GM23338 (cell line): ENCODE data around the gene VSX1. TPM values are rescaled to one million over a fixed set of nuclear protein-coding genes. Genes with fewer than 3 reads are reported as not detected.

Source experiments
- ATAC-seq: fragments of 200-7000 bp; cut with Tn5 transposase; 3 replicates; pipeline ENCODE4 v1.9.1; 2020
- DNase-seq: peaks from one replicate; pipeline ENCODE4 v3.0.0-alpha.2; 2015; ENCODE audit warnings: low spot score
- H2AFZ ChIP-seq: fragments of 200-600 bp; sonication (generic); 2 replicates; pipeline ENCODE4 v1.8.0; 2016; ENCODE audit warnings: antibody characterized with exemption, mild to moderate bottlenecking, moderate library complexity
- H3F3A ChIP-seq: fragments of 200-600 bp; sonication (generic); replicated peaks from 2 replicates; pipeline ENCODE4 v1.8.0; 2017; ENCODE audit warnings: antibody characterized with exemption, mixed run types, low read depth
- H3K27ac ChIP-seq: fragments of 200-600 bp; sonication (generic); 2 replicates; pipeline ENCODE4 v1.6.1; 2016; ENCODE audit warnings: low read depth
- H3K27me3 ChIP-seq: fragments of 200-600 bp; sonication (generic); 2 replicates; pipeline ENCODE4 v1.8.0; 2016; ENCODE audit warnings: mild to moderate bottlenecking, mixed run types, moderate library complexity; ENCODE audit not compliant: insufficient read depth
- H3K36me3 ChIP-seq: fragments of 200-600 bp; sonication (generic); 2 replicates; pipeline ENCODE4 v1.8.0; 2016; ENCODE audit warnings: mild to moderate bottlenecking; ENCODE audit not compliant: insufficient read depth
- H3K4me1 ChIP-seq: fragments of 200-600 bp; sonication (generic); 2 replicates; pipeline ENCODE4 v1.8.0; 2016; ENCODE audit warnings: mild to moderate bottlenecking, moderate library complexity; ENCODE audit not compliant: insufficient read depth
- H3K4me2 ChIP-seq: fragments of 200-600 bp; sonication (generic); 2 replicates; pipeline ENCODE4 v1.7.1; 2017; ENCODE audit warnings: mixed run types
- H3K4me3 ChIP-seq: fragments of 200-600 bp; sonication (generic); 2 replicates; pipeline ENCODE4 v1.6.1; 2016; ENCODE audit warnings: mixed run types
- H3K79me2 ChIP-seq: fragments of 200-600 bp; sonication (generic); replicated peaks from 2 replicates; pipeline ENCODE4 v1.8.0; 2017; ENCODE audit warnings: mild to moderate bottlenecking; ENCODE audit not compliant: insufficient read depth
- H3K9me2 ChIP-seq: fragments of 200-600 bp; sonication (generic); 2 replicates; pipeline ENCODE4 v1.8.0; 2017; ENCODE audit not compliant: insufficient read depth
- H4K20me1 ChIP-seq: fragments of 200-600 bp; sonication (generic); replicated peaks from 2 replicates; pipeline ENCODE4 v1.8.0; 2017; ENCODE audit warnings: mild to moderate bottlenecking; ENCODE audit not compliant: insufficient read depth
- H3K27ac Mint-ChIP-seq: 2 replicates; pipeline ENCODE4 v1.8.0; 2020; ENCODE audit warnings: inconsistent platforms, mild to moderate bottlenecking, moderate library complexity, mixed read lengths
- H3K27me3 Mint-ChIP-seq: 3 replicates; pipeline ENCODE4 v1.8.0; 2022; ENCODE audit warnings: low read depth, mild to moderate bottlenecking, moderate library complexity, mixed read lengths, inconsistent platforms; ENCODE audit not compliant: insufficient read depth, poor library complexity
- H3K36me3 Mint-ChIP-seq: 3 replicates; pipeline ENCODE4 v1.8.0; 2021; ENCODE audit warnings: low read depth, mild to moderate bottlenecking, inconsistent platforms, moderate library complexity, mixed read lengths
- H3K4me1 Mint-ChIP-seq: 3 replicates; pipeline ENCODE4 v1.8.0; 2020; ENCODE audit warnings: mild to moderate bottlenecking, inconsistent platforms, mixed read lengths
- H3K4me3 Mint-ChIP-seq: 3 replicates; pipeline ENCODE4 v1.8.0; 2021; ENCODE audit warnings: moderate library complexity, mild to moderate bottlenecking, inconsistent platforms, mixed read lengths
- H3K9me3 Mint-ChIP-seq: 3 replicates; pipeline ENCODE4 v1.8.0; 2020; ENCODE audit warnings: moderate library complexity, mild to moderate bottlenecking, inconsistent platforms, mixed read lengths
- CREB1 ChIP-seq: fragments of 250-450 bp; sonication (Bioruptor Pico); IDR thresholded peaks from 2 replicates; pipeline ENCODE4 v1.5.0; 2020; ENCODE audit warnings: low read depth, mild to moderate bottlenecking, moderate library complexity
- EZH2 ChIP-seq: fragments of 200-600 bp; sonication (generic); IDR thresholded peaks from one replicate; pipeline ENCODE4 v1.8.0; 2017; ENCODE audit warnings: antibody characterized with exemption, mild to moderate bottlenecking, low read depth; ENCODE audit not compliant: unreplicated experiment
- EZH2phosphoT487 ChIP-seq: fragments of 200-600 bp; sonication (generic); IDR thresholded peaks from one replicate; pipeline ENCODE4 v1.8.1; 2018; ENCODE audit warnings: antibody characterized with exemption; ENCODE audit not compliant: unreplicated experiment
- JUNB ChIP-seq: IDR thresholded peaks from one replicate; pipeline ENCODE4 v1.6.1; 2016; ENCODE audit warnings: antibody characterized with exemption; ENCODE audit not compliant: unreplicated experiment
- NANOG ChIP-seq: IDR thresholded peaks from 2 replicates; pipeline ENCODE4 v1.6.1; 2016; ENCODE audit warnings: antibody characterized with exemption, borderline replicate concordance
- POLR2AphosphoS5 ChIP-seq: IDR thresholded peaks from 2 replicates; pipeline ENCODE4 v1.6.1; 2016; ENCODE audit warnings: antibody characterized with exemption, low read depth
- STAT1 ChIP-seq: IDR thresholded peaks from one replicate; pipeline ENCODE4 v1.6.1; 2016; ENCODE audit warnings: antibody characterized with exemption; ENCODE audit not compliant: unreplicated experiment
- ZNF114 ChIP-seq: fragments of 250-450 bp; sonication (Bioruptor Pico); IDR thresholded peaks from 2 replicates; pipeline ENCODE4 v1.5.0; 2020; ENCODE audit warnings: mild to moderate bottlenecking, moderate library complexity
- ZNF331 ChIP-seq: fragments of 250-450 bp; sonication (Bioruptor Pico); IDR thresholded peaks from 2 replicates; pipeline ENCODE4 v1.5.0; 2020; ENCODE audit warnings: low read depth, mild to moderate bottlenecking, moderate library complexity
- polyA plus RNA-seq: library from polyadenylated mRNA; unstranded; fragments of >200 nt; fragmentation: Nextera tagmentation; extraction: Ambion mirVana; gene quantifications from 2 replicates; pipeline ENCODE4 v1.2.1, GENCODE V29; 2016
- total RNA-seq: library from RNA; depleted of rRNA; stranded (reverse); fragments of >200 nt; shearing (Covaris generic); gene quantifications from 2 replicates; pipeline ENCODE4 v1.2.3, GENCODE V29; 2014
- TF ChIP-seq, protein P1 (sequence below), 2 experiments: fragments of 200-600 bp in 1 of 2; sonication (generic) in 1 of 2; conservative IDR thresholded peaks; 2 replicates each; pipeline versions ENCODE4 v1.5.1 to v1.6.1; 2016 to 2017; ENCODE audit warnings: antibody characterized with exemption in 2 of 2, low read depth in 2 of 2, mild to moderate bottlenecking in 2 of 2, moderate library complexity in 1 of 2
- TF ChIP-seq, protein P2 (sequence below): fragments of 250-450 bp; sonication (Bioruptor Pico); IDR thresholded peaks from 2 replicates; pipeline ENCODE4 v1.5.0; 2020; ENCODE audit warnings: mild to moderate bottlenecking, moderate library complexity
- TF ChIP-seq, protein P3 (sequence below): IDR thresholded peaks from 2 replicates; pipeline ENCODE4 v1.6.1; 2016; ENCODE audit warnings: antibody characterized with exemption
- TF ChIP-seq, protein P4 (sequence below): IDR thresholded peaks from one replicate; pipeline ENCODE4 v1.6.1; 2018; ENCODE audit warnings: antibody characterized with exemption; ENCODE audit not compliant: unreplicated experiment

Gene VSX1
- total and polyA plus RNA-seq, 2 experiments from 2014 or later = 0.73 TPM; not detected in 1

DNA sequence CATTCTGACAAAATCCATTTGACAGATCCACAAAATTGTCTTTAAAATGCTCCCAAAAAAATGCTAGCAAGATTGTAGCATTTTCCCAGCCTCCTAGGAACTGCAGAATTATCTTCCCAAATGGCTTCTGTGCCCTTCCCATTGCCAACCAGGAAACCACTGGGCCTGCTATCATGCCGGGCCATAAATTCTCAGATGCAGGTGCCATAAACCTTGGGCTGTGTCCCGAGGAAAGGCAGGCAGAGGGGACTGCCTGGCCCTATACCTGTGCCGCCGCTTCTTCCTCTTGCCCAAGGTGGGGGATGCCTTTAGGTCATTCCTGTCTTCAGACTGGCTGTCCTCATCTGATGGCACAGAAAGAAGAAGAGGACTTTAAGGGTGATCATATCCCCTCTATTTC lies 2.8 kb downstream of the VSX1 start:
- H3K27me3 Mint-ChIP-seq = peaks cover 72% of the 10 kb centered on the region
- peaks cover 4% of the 10 kb centered on the region; the same call in 1 of the 2 replicates for H3F3A ChIP-seq
- H3K9me3 Mint-ChIP-seq = peaks cover 3% of the 10 kb centered on the region; the same call in 2 of the 3 replicates
- H3K36me3 Mint-ChIP-seq = no peaks in the 10 kb centered on the region
- no peak overlapping the region for H3K4me3 Mint-ChIP-seq
- no peak overlapping the region for H2AFZ ChIP-seq
- no peak overlapping the region for H3K27ac Mint-ChIP-seq
- no peak overlapping the region for H3K4me3 ChIP-seq
- no peak overlapping the region for H3K27ac ChIP-seq
- H3K4me1 ChIP-seq = peaks cover 12% of the 10 kb centered on the region
- ATAC-seq = no peak
- peaks cover 10% of the 10 kb centered on the region for H4K20me1 ChIP-seq
- peaks cover 87% of the 10 kb centered on the region for H3K27me3 ChIP-seq
- peaks cover 17% of the 10 kb centered on the region for H3K4me1 Mint-ChIP-seq
- no peak overlapping the region for H3K4me2 ChIP-seq
- no peak for DNase-seq
- no peaks in the 10 kb centered on the region for H3K36me3 ChIP-seq
- no peaks in the 10 kb centered on the region for H3K9me2 ChIP-seq
- no peaks in the 10 kb centered on the region for H3K79me2 ChIP-seq
- no peak for TF ChIP-seq EZH2
- TF ChIP-seq NANOG = no peak
- TF ChIP-seq POLR2AphosphoS5 = no peak
- no peak for TF ChIP-seq JUNB
- TF ChIP-seq, protein P1, sequence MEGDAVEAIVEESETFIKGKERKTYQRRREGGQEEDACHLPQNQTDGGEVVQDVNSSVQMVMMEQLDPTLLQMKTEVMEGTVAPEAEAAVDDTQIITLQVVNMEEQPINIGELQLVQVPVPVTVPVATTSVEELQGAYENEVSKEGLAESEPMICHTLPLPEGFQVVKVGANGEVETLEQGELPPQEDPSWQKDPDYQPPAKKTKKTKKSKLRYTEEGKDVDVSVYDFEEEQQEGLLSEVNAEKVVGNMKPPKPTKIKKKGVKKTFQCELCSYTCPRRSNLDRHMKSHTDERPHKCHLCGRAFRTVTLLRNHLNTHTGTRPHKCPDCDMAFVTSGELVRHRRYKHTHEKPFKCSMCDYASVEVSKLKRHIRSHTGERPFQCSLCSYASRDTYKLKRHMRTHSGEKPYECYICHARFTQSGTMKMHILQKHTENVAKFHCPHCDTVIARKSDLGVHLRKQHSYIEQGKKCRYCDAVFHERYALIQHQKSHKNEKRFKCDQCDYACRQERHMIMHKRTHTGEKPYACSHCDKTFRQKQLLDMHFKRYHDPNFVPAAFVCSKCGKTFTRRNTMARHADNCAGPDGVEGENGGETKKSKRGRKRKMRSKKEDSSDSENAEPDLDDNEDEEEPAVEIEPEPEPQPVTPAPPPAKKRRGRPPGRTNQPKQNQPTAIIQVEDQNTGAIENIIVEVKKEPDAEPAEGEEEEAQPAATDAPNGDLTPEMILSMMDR (conservative IDR thresholded peaks at IDR 0.05; ENCODE audit: low read depth in 2 of 2) = no peak
- TF ChIP-seq, protein P2, sequence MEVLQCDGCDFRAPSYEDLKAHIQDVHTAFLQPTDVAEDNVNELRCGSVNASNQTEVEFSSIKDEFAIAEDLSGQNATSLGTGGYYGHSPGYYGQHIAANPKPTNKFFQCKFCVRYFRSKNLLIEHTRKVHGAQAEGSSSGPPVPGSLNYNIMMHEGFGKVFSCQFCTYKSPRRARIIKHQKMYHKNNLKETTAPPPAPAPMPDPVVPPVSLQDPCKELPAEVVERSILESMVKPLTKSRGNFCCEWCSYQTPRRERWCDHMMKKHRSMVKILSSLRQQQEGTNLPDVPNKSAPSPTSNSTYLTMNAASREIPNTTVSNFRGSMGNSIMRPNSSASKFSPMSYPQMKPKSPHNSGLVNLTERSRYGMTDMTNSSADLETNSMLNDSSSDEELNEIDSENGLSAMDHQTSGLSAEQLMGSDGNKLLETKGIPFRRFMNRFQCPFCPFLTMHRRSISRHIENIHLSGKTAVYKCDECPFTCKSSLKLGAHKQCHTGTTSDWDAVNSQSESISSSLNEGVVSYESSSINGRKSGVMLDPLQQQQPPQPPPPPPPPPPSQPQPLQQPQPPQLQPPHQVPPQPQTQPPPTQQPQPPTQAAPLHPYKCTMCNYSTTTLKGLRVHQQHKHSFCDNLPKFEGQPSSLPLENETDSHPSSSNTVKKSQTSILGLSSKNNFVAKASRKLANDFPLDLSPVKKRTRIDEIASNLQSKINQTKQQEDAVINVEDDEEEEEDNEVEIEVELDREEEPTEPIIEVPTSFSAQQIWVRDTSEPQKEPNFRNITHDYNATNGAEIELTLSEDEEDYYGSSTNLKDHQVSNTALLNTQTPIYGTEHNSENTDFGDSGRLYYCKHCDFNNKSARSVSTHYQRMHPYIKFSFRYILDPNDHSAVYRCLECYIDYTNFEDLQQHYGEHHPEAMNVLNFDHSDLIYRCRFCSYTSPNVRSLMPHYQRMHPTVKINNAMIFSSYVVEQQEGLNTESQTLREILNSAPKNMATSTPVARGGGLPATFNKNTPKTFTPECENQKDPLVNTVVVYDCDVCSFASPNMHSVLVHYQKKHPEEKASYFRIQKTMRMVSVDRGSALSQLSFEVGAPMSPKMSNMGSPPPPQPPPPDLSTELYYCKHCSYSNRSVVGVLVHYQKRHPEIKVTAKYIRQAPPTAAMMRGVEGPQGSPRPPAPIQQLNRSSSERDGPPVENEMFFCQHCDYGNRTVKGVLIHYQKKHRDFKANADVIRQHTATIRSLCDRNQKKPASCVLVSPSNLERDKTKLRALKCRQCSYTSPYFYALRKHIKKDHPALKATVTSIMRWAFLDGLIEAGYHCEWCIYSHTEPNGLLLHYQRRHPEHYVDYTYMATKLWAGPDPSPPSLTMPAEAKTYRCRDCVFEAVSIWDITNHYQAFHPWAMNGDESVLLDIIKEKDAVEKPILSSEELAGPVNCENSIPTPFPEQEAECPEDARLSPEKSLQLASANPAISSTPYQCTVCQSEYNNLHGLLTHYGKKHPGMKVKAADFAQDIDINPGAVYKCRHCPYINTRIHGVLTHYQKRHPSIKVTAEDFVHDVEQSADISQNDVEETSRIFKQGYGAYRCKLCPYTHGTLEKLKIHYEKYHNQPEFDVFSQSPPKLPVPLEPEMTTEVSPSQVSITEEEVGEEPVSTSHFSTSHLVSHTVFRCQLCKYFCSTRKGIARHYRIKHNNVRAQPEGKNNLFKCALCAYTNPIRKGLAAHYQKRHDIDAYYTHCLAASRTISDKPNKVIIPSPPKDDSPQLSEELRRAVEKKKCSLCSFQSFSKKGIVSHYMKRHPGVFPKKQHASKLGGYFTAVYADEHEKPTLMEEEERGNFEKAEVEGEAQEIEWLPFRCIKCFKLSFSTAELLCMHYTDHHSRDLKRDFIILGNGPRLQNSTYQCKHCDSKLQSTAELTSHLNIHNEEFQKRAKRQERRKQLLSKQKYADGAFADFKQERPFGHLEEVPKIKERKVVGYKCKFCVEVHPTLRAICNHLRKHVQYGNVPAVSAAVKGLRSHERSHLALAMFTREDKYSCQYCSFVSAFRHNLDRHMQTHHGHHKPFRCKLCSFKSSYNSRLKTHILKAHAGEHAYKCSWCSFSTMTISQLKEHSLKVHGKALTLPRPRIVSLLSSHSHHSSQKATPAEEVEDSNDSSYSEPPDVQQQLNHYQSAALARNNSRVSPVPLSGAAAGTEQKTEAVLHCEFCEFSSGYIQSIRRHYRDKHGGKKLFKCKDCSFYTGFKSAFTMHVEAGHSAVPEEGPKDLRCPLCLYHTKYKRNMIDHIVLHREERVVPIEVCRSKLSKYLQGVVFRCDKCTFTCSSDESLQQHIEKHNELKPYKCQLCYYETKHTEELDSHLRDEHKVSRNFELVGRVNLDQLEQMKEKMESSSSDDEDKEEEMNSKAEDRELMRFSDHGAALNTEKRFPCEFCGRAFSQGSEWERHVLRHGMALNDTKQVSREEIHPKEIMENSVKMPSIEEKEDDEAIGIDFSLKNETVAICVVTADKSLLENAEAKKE (CRISPR knock-in tag) = no peak
- TF ChIP-seq CREB1 (CRISPR knock-in tag) = no peak
- TF ChIP-seq STAT1 = no peak
- TF ChIP-seq ZNF331 (CRISPR knock-in tag) = no peak
- TF ChIP-seq ZNF114 (CRISPR knock-in tag) = no peak
- TF ChIP-seq EZH2phosphoT487 = no peak
- TF ChIP-seq, protein P3, sequence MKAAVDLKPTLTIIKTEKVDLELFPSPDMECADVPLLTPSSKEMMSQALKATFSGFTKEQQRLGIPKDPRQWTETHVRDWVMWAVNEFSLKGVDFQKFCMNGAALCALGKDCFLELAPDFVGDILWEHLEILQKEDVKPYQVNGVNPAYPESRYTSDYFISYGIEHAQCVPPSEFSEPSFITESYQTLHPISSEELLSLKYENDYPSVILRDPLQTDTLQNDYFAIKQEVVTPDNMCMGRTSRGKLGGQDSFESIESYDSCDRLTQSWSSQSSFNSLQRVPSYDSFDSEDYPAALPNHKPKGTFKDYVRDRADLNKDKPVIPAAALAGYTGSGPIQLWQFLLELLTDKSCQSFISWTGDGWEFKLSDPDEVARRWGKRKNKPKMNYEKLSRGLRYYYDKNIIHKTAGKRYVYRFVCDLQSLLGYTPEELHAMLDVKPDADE = no peak
- TF ChIP-seq, protein P4, sequence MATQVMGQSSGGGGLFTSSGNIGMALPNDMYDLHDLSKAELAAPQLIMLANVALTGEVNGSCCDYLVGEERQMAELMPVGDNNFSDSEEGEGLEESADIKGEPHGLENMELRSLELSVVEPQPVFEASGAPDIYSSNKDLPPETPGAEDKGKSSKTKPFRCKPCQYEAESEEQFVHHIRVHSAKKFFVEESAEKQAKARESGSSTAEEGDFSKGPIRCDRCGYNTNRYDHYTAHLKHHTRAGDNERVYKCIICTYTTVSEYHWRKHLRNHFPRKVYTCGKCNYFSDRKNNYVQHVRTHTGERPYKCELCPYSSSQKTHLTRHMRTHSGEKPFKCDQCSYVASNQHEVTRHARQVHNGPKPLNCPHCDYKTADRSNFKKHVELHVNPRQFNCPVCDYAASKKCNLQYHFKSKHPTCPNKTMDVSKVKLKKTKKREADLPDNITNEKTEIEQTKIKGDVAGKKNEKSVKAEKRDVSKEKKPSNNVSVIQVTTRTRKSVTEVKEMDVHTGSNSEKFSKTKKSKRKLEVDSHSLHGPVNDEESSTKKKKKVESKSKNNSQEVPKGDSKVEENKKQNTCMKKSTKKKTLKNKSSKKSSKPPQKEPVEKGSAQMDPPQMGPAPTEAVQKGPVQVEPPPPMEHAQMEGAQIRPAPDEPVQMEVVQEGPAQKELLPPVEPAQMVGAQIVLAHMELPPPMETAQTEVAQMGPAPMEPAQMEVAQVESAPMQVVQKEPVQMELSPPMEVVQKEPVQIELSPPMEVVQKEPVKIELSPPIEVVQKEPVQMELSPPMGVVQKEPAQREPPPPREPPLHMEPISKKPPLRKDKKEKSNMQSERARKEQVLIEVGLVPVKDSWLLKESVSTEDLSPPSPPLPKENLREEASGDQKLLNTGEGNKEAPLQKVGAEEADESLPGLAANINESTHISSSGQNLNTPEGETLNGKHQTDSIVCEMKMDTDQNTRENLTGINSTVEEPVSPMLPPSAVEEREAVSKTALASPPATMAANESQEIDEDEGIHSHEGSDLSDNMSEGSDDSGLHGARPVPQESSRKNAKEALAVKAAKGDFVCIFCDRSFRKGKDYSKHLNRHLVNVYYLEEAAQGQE = no peak
